Ectodermal cell (in vitro differentiated cells): Measurements from ENCODE around the gene SLC28A1.

Experiments
- H3K27ac ChIP-seq: 2 replicates; pipeline ENCODE4 v1.7.0; 2013; ENCODE audit warnings: mild to moderate bottlenecking, low read depth, low read length; ENCODE audit not compliant: insufficient read depth, poor library complexity, severe bottlenecking
- H3K27me3 ChIP-seq: 2 replicates; pipeline ENCODE4 v1.7.0; 2013; ENCODE audit warnings: mild to moderate bottlenecking, low read length; ENCODE audit not compliant: insufficient read depth, control insufficient read depth, poor library complexity, severe bottlenecking
- H3K36me3 ChIP-seq: one replicate; pipeline ENCODE4 v1.7.0; 2013; ENCODE audit warnings: low read length; ENCODE audit not compliant: control insufficient read depth, insufficient read depth
- H3K4me1 ChIP-seq: one replicate; pipeline ENCODE4 v1.7.0; 2013; ENCODE audit warnings: low read length; ENCODE audit not compliant: control insufficient read depth, insufficient read depth
- H3K4me3 ChIP-seq: 2 replicates; pipeline ENCODE4 v1.7.0; 2013; ENCODE audit warnings: low read depth, low read length, control low read depth; ENCODE audit not compliant: insufficient read depth
- H3K9me3 ChIP-seq: 2 replicates; pipeline ENCODE4 v1.7.0; 2013; ENCODE audit warnings: mild to moderate bottlenecking, low read length, moderate library complexity; ENCODE audit not compliant: control insufficient read depth
- WGBS, 2 experiments: methylation state at CpG; one replicate each; pipeline ENCODE4 v1.1.7; 2013; ENCODE audit warnings: missing lambda C conversion rate in 2 of 2; 5-methylcytosine and 5-hydroxymethylcytosine counted together

Gene SLC28A1

GRCh38 chr15:84862214-84862975 is 22.1 kb upstream of the SLC28A1 start:
- H3K36me3 ChIP-seq, result no peaks in the 10 kb centered on the region
- H3K27ac ChIP-seq, result no peak overlapping the region
- WGBS, 2 experiments, result 94 to 96% methylated on average over 17 of the region's 17 CpGs
- H3K9me3 ChIP-seq, result no peaks in the 10 kb centered on the region
- no peaks in the 10 kb centered on the region for H3K4me1 ChIP-seq
- H3K27me3 ChIP-seq, result no peaks in the 10 kb centered on the region
- H3K4me3 ChIP-seq, result no peak overlapping the region

- Histone ChIP-seq H3K4me1 (no peaks in the 10 kb centered on the region), H3K4me3 (no peak overlapping the region), H3K36me3 (no peaks in the 10 kb centered on the region), H3K27ac (no peak overlapping the region), H3K9me3 (no peaks in the 10 kb centered on the region), H3K27me3 (no peaks in the 10 kb centered on the region)
- WGBS, 2 experiments, result 87 to 88% methylated on average over 13 of the region's 13 CpGs
These were observed 20.7 kb upstream of the SLC28A1 start for GRCh38 chr15:84863565-84864443.

GRCh38 chr15:84864444-84864795 is 20.0 kb upstream of the SLC28A1 start:
- 92 to 95% methylated on average over 7 of the region's 7 CpGs for WGBS, 2 experiments
- Histone ChIP-seq H3K4me1 (no peaks in the 10 kb centered on the region), H3K27me3 (no peaks in the 10 kb centered on the region), H3K4me3 (no peak overlapping the region), H3K9me3 (no peaks in the 10 kb centered on the region), H3K36me3 (no peaks in the 10 kb centered on the region), H3K27ac (no peak overlapping the region)

- H3K36me3 ChIP-seq, result no peaks in the 10 kb centered on the region
- H3K9me3 ChIP-seq, result no peaks in the 10 kb centered on the region
- no peaks in the 10 kb centered on the region for H3K27me3 ChIP-seq
- H3K4me1 ChIP-seq, result no peaks in the 10 kb centered on the region
- no peak overlapping the region for H3K27ac ChIP-seq
- no peak overlapping the region for H3K4me3 ChIP-seq
- WGBS, 2 experiments, result 92 to 98% methylated on average over 2 of the region's 5 CpGs
These were observed 19.3 kb upstream of the SLC28A1 start for GRCh38 chr15:84865074-84865569.

- no peaks in the 10 kb centered on the region for H3K4me1 ChIP-seq
- H3K9me3 ChIP-seq, result no peaks in the 10 kb centered on the region
- WGBS, 2 experiments, result 86 to 90% methylated on average over 12 of the region's 12 CpGs
These were observed 16.2 kb upstream of the SLC28A1 start for GRCh38 chr15:84868037-84868880.

GRCh38 chr15:84869510-84869909 is 15.0 kb upstream of the SLC28A1 start:
- WGBS, 2 experiments, result 95 to 97% methylated on average over 3 of the region's 3 CpGs
- Histone ChIP-seq H3K27me3 (no peaks in the 10 kb centered on the region), H3K36me3 (no peaks in the 10 kb centered on the region), H3K4me3 (no peak overlapping the region), H3K27ac (no peak overlapping the region), H3K9me3 (no peaks in the 10 kb centered on the region), H3K4me1 (no peaks in the 10 kb centered on the region)

More at GRCh38 chr15:84868037-84868880, 16.2 kb upstream of the SLC28A1 start:
- Histone ChIP-seq H3K36me3 (no peaks in the 10 kb centered on the region), H3K27ac (no peak overlapping the region), H3K27me3 (no peaks in the 10 kb centered on the region), H3K4me3 (no peak overlapping the region)

GRCh38 chr15:84871428-84871985 is 13.0 kb upstream of the SLC28A1 start:
- H3K27ac ChIP-seq, result no peak overlapping the region
- no peaks in the 10 kb centered on the region for H3K36me3 ChIP-seq
- no peaks in the 10 kb centered on the region for H3K4me1 ChIP-seq
- H3K27me3 ChIP-seq, result no peaks in the 10 kb centered on the region
- no peaks in the 10 kb centered on the region for H3K9me3 ChIP-seq
- no peak overlapping the region for H3K4me3 ChIP-seq
- 91 to 92% methylated on average over 9 of the region's 9 CpGs for WGBS, 2 experiments

GRCh38 chr15:84872009-84872910 is 12.2 kb upstream of the SLC28A1 start:
- no peaks in the 10 kb centered on the region for H3K9me3 ChIP-seq
- H3K27ac ChIP-seq, result no peak overlapping the region
- no peaks in the 10 kb centered on the region for H3K4me1 ChIP-seq
- no peak overlapping the region for H3K4me3 ChIP-seq
- H3K27me3 ChIP-seq, result no peaks in the 10 kb centered on the region
- WGBS, 2 experiments, result 94 to 95% methylated on average over 17 of the region's 17 CpGs
- no peaks in the 10 kb centered on the region for H3K36me3 ChIP-seq

GRCh38 chr15:84873997-84874396 is 10.5 kb upstream of the SLC28A1 start:
- no peaks in the 10 kb centered on the region for H3K4me1 ChIP-seq
- no peak overlapping the region for H3K4me3 ChIP-seq
- H3K9me3 ChIP-seq, result no peaks in the 10 kb centered on the region
- H3K27ac ChIP-seq, result no peak overlapping the region
- no peaks in the 10 kb centered on the region for H3K27me3 ChIP-seq
- no peaks in the 10 kb centered on the region for H3K36me3 ChIP-seq
- WGBS, 2 experiments, result 93% methylated on average over 5 to 7 of the region's 7 CpGs
